Measurements from ENCODE around the gene ABI2. TPM values are rescaled to one million over a fixed set of nuclear protein-coding genes. Genes with fewer than 3 reads are reported as not detected.

The ABI2 gene
- total RNA-seq, 2 experiments from 2014 or later, result 19.3 to 21.0 TPM

DNA sequence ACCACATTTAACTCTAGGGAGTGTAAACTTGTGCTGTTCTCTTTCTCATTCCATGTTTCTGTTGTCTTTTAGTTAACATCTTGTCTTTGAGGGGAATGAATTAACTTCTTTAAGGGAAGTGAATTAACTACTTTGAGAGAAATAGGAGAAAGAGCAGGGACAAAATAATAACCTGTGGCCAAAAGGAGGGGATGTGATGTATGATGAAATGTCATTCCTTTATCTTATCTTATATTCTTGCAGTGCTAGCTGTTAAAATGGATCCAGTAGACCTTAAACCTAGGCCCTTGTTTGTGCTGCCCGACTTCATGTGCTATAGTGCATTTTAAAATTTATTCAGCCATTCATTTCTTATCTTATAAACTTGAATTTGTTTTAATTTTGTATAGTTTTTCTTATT is 18.4 kb downstream of the ABI2 start:
- Mint-ChIP-seq H3K4me1 (ENCODE audit: low read depth) (peaks cover 7% of the 10 kb centered on the region), H3K36me3 (ENCODE audit: low read depth) (peaks cover 23% of the 10 kb centered on the region), H3K27ac (no peak overlapping the region), H3K27me3 (no peaks in the 10 kb centered on the region), H3K4me3 (no peak overlapping the region), H3K9me3 (no peaks in the 10 kb centered on the region)
- no peak for ATAC-seq (ENCODE audit: poor library complexity)
- H3K4me3 ChIP-seq (ENCODE audit: low read length), result no peak overlapping the region
- no peaks in the 10 kb centered on the region for H3K4me1 ChIP-seq (ENCODE audit: insufficient read depth, low read length)
- POLR2A ChIA-PET, result interaction anchor here (1.0 kb wide), 1 partner anchor 19 kb away, joined by 3 read pairs; the partner anchor contains the start of gene ABI2
- H3K27me3 ChIP-seq (ENCODE audit: control insufficient read depth in 1 of 2, insufficient read depth in 2 of 2, low read length in 2 of 2), result no peaks in the 10 kb centered on the region
- intact Hi-C loops (cut with DNase I, micrococcal nuclease), result no loop called here
- peaks cover 0 to 5% of the 10 kb centered on the region in 2 experiments for H3K9me3 ChIP-seq (ENCODE audit: control insufficient read depth in 1 of 2, insufficient read depth in 1 of 2, low read length in 2 of 2)
- H3K27ac ChIP-seq (ENCODE audit: low read depth in 1 of 2, low read length in 2 of 2), result no peak overlapping the region
- TF ChIP-seq, protein P1, sequence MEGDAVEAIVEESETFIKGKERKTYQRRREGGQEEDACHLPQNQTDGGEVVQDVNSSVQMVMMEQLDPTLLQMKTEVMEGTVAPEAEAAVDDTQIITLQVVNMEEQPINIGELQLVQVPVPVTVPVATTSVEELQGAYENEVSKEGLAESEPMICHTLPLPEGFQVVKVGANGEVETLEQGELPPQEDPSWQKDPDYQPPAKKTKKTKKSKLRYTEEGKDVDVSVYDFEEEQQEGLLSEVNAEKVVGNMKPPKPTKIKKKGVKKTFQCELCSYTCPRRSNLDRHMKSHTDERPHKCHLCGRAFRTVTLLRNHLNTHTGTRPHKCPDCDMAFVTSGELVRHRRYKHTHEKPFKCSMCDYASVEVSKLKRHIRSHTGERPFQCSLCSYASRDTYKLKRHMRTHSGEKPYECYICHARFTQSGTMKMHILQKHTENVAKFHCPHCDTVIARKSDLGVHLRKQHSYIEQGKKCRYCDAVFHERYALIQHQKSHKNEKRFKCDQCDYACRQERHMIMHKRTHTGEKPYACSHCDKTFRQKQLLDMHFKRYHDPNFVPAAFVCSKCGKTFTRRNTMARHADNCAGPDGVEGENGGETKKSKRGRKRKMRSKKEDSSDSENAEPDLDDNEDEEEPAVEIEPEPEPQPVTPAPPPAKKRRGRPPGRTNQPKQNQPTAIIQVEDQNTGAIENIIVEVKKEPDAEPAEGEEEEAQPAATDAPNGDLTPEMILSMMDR (IDR thresholded peaks at IDR 0.05), result no peak
- peaks cover 7% of the 10 kb centered on the region for H3K36me3 ChIP-seq (ENCODE audit: insufficient read depth, low read length)
- CTCF ChIA-PET, result no interaction called here
- DNase-seq, result no peak

DNA sequence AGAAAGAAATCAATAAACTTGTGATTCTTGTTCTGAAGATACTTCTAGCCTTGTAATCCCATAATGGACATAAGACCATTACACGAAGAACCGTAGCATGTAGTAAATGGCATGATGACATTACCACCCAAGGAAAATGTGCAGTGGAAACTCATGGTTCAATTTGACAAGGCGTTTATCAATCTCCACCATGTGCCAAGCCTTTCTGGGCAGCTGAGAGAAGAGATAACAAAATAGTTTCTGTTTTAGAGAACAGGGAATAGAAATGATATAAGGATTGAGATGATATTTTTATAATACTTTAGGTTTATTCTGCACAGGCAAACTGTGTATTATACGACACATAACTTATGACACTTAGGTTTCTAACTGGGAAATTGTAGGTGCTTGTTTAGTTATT is 19.2 kb downstream of the ABI2 start:
- no peaks in the 10 kb centered on the region for H3K4me1 ChIP-seq (ENCODE audit: insufficient read depth, low read length)
- no peak overlapping the region for H3K4me3 ChIP-seq (ENCODE audit: low read length)
- H3K4me3 Mint-ChIP-seq, result no peak overlapping the region
- ChIA-PET CTCF (no interaction called here), POLR2A (interaction anchor here (1.0 kb wide), 1 partner anchor 19 kb away, joined by 3 read pairs; the partner anchor contains the start of gene ABI2)
- no peak for DNase-seq
- ATAC-seq (ENCODE audit: poor library complexity), result no peak
- peaks cover 7% of the 10 kb centered on the region for H3K4me1 Mint-ChIP-seq (ENCODE audit: low read depth)
- TF ChIP-seq, protein P1 (IDR thresholded peaks at IDR 0.05), result no peak
- peaks cover 23% of the 10 kb centered on the region for H3K36me3 Mint-ChIP-seq (ENCODE audit: low read depth)
- H3K27ac ChIP-seq (ENCODE audit: low read depth in 1 of 2, low read length in 2 of 2), result no peak overlapping the region
- H3K9me3 Mint-ChIP-seq, result no peaks in the 10 kb centered on the region
- H3K9me3 ChIP-seq (ENCODE audit: control insufficient read depth in 1 of 2, insufficient read depth in 1 of 2, low read length in 2 of 2), result peaks cover 0 to 5% of the 10 kb centered on the region in 2 experiments
- no peaks in the 10 kb centered on the region for H3K27me3 ChIP-seq (ENCODE audit: control insufficient read depth in 1 of 2, insufficient read depth in 2 of 2, low read length in 2 of 2)
- H3K27me3 Mint-ChIP-seq, result no peaks in the 10 kb centered on the region
- peaks cover 11% of the 10 kb centered on the region for H3K36me3 ChIP-seq (ENCODE audit: insufficient read depth, low read length)
- intact Hi-C loops (cut with DNase I, micrococcal nuclease), result no loop called here
- H3K27ac Mint-ChIP-seq, result no peak overlapping the region

DNA sequence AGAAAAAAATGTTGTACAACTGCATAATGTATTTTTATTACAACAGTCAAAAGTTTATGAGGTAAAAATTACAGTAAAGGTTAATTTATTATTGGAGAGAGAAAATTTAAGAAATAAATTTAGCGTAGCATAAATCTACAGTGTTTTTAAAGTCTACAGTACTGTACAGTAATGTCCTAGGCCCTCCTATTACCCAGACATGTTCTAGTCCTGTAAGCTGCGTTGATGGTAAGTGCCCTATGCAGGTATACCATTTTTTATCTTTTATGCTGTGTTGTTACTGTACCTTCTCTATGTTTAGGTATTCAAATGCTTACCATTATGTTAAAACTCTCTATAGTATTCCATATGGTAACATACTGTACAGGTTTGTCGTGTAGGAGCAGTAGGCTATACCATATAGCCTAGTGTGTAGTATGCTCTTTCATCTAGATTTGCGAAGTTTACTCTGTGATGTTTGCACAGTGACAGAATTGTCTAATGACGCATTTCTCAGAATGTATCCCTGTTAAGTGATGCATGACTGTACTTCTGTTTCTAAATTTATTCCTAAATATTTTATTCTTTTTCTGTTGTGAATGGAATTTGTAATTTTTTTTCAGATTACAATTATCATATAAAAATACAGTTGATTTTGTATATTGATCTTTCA is 24.5 kb downstream of the ABI2 start:
- H3K27ac Mint-ChIP-seq, result no peak overlapping the region
- H3K4me1 Mint-ChIP-seq (ENCODE audit: low read depth), result no peaks in the 10 kb centered on the region
- TF ChIP-seq, protein P1 (IDR thresholded peaks at IDR 0.05), result no peak
- ChIA-PET POLR2A (no interaction called here), CTCF (no interaction called here)
- no peak overlapping the region for H3K4me3 Mint-ChIP-seq
- no peak for ATAC-seq (ENCODE audit: poor library complexity)
- Histone ChIP-seq H3K4me1 (ENCODE audit: insufficient read depth, low read length) (no peaks in the 10 kb centered on the region), H3K27me3 (ENCODE audit: control insufficient read depth in 1 of 2, insufficient read depth in 2 of 2, low read length in 2 of 2) (no peaks in the 10 kb centered on the region), H3K27ac (ENCODE audit: low read depth in 1 of 2, low read length in 2 of 2) (no peak overlapping the region), H3K36me3 (ENCODE audit: insufficient read depth, low read length) (peaks cover 8% of the 10 kb centered on the region), H3K4me3 (ENCODE audit: low read length) (no peak overlapping the region), H3K9me3 (ENCODE audit: control insufficient read depth in 1 of 2, insufficient read depth in 1 of 2, low read length in 2 of 2) (peaks cover 0 to 5% of the 10 kb centered on the region in 2 experiments)
- no peaks in the 10 kb centered on the region for H3K27me3 Mint-ChIP-seq
- intact Hi-C loops (cut with DNase I, micrococcal nuclease), result no loop called here
- DNase-seq, result no peak
- H3K9me3 Mint-ChIP-seq, result no peaks in the 10 kb centered on the region
- peaks cover 15% of the 10 kb centered on the region for H3K36me3 Mint-ChIP-seq (ENCODE audit: low read depth)
